GM12892 (cell line): Measurements from ENCODE around the gene MEIOB.

Experiments used
- DNase-seq: peaks from one replicate; pipeline ENCODE4 v3.0.0; 2011; ENCODE audit not compliant: insufficient read length
- FAIRE-seq: peaks from 2 replicates; lab custom pipeline; 2011; peaks lifted over from hg19 to GRCh38; lab: Jason Lieb, UNC
- POLR2A ChIP-seq: IDR thresholded peaks from 2 replicates; pipeline ENCODE4 v1.6.1; 2011; ENCODE audit warnings: low read depth, low read length, control low read depth
- POLR2AphosphoS5 ChIP-seq: IDR thresholded peaks from 2 replicates; pipeline ENCODE4 v1.6.1; 2011; ENCODE audit warnings: low read depth, low read length, control low read depth
- TAF1 ChIP-seq: IDR thresholded peaks from 2 replicates; pipeline ENCODE4 v1.6.1; 2011; ENCODE audit warnings: low read depth, mild to moderate bottlenecking, control low read depth, low read length, borderline replicate concordance

The MEIOB gene

GRCh38 chr16:1784977-1785845 is 86.8 kb downstream of the MEIOB start:
- TF ChIP-seq POLR2AphosphoS5 (no peak), TAF1 (no peak), POLR2A (no peak)
- DNase-seq (no peak), FAIRE-seq (no peak)
